Measurements from ENCODE around the gene PPP6R1.

DNA sequence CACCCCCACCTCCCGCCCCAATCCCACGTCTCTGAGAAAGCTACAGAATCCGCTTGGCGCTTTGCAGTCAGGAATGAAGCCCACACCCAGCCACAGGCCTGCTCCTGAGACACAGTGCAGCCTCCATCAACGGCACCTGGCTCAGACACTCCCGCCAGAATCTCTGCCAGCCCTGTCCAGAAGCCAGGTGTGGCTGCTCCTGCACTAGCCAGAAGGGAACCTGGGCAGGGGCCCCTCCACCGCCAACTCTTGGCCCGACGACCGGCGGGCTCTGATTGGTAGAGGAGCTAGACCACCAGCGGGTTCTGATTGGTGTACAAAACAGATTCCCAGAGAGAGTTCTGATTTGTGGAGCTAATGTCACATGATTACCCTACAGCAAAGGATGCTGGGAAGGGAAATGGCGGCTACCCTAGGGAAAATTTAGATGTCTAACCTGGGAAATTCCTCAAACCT is 2.9 kb upstream of the PPP6R1 start:
- TF ChIP-seq, protein P1, sequence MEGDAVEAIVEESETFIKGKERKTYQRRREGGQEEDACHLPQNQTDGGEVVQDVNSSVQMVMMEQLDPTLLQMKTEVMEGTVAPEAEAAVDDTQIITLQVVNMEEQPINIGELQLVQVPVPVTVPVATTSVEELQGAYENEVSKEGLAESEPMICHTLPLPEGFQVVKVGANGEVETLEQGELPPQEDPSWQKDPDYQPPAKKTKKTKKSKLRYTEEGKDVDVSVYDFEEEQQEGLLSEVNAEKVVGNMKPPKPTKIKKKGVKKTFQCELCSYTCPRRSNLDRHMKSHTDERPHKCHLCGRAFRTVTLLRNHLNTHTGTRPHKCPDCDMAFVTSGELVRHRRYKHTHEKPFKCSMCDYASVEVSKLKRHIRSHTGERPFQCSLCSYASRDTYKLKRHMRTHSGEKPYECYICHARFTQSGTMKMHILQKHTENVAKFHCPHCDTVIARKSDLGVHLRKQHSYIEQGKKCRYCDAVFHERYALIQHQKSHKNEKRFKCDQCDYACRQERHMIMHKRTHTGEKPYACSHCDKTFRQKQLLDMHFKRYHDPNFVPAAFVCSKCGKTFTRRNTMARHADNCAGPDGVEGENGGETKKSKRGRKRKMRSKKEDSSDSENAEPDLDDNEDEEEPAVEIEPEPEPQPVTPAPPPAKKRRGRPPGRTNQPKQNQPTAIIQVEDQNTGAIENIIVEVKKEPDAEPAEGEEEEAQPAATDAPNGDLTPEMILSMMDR (IDR thresholded peaks at IDR 0.05), result no peak
- no peak for TF ChIP-seq POLR2A (IDR thresholded peaks at IDR 0.05)
